Stimulated activated CD8-positive, alpha-beta memory T cell treated with anti-CD3 and anti-CD28 coated beads, Interleukin-7, amount 100 ng/mL, for 4 hours (primary cell): ENCODE data around the gene VPS41.
"Not testable (repeated sequence)": the region's sequence is repeated elsewhere in the genome, so short reads cannot be mapped to it uniquely, and the experiment has no call there.

ENCODE experiments used
- DNase-seq, 2 donors: peaks; one replicate each; pipeline ENCODE4 v3.0.0-alpha.2; 2020; ENCODE audit warnings: low read depth in 2 of 2

The VPS41 gene

GRCh38 chr7:38908759-38909335 lies at the start of gene VPS41:
Gene VPS41, minus strand, starts transcription at chr7:38909191. Its CDS starts 17 bp downstream, at chr7:38909174.
- peak; percentile 63 to 74 for DNase-seq

GRCh38 chr7:38955892-38956291 lies 46.9 kb upstream of the VPS41 start:
- no peak for DNase-seq

- DNase-seq: no peak
These were observed 45.0 kb upstream of the VPS41 start for GRCh38 chr7:38953971-38954370.

DNA sequence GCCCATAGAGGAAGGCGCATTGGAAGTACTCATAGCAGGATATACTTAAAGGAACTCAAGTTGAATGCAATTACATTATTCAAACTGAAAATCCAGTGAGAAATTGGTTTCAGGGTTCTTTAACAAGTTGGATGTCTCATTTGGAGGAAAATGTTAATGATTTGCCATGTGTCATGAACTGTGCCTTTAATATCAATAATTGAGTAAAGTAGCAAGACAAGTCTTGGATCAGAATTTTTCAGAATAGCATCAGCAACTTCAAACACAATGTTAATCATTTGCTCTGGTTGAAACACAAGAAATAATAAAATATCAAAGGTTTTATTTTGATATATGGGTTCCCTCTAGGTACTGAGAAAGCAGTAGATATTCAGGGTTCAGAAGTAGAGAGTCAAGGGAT lies 44.2 kb upstream of the VPS41 start:
- no peak for DNase-seq

DNA sequence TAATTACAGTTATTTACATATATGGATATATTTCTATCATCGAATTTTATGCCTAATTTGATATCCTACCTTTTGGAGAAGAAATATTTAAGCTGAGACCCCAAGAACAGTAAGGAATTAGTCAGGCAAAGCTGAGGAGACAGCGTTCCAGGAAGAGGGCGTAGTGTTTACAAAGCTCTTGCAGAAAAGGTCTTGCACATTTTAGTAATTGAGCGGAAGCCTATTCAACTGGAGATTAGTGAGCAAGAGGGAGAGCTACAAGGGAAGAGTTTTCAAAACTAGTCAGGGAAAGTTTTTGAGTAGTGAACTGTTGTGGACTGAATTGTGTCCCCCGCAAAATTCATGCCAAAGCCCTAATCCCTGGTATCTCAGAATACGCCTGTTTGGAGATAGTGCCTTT lies 42.2 kb upstream of the VPS41 start:
- DNase-seq: no peak

DNA sequence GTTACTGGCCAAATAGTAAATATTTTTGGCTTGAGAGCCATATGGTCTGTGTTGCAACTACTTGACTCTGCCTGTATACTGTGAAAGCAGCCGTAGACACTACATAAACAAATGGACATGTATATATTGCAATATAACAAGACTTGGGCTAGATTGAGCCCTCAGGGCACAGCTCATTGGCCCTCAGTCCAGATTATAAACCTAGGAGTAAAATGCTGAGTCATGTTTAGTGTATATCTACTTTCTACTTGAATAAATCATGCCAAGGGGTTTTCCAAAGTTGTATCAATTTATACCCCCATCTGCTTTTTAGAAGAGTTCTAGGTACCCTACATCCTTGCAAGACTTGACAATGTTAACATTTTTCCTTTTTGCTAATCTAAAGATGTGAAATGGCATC lies 41.3 kb upstream of the VPS41 start:
- DNase-seq: no peak

DNA sequence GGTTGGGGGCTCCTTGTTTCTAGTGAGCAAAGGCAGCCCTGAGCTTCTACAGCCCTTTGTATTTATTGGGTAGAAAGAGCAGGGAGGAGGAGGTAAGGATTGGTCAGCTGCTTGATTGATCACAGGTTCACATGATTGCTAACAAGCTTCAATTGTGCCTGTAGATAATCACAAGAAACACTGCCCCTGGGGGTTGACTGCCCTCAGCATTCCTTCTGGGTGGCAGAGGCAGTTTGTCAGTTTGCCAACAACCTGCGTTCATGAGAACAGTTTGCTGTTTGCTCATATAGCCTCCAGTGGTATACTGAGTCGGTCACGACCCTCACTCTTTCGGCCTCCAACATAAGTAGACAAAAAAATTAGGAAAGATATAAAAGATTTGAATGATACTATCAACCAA lies 38.5 kb upstream of the VPS41 start:
- DNase-seq: not testable (repeated sequence)

- DNase-seq: no peak
These were observed 33.5 kb upstream of the VPS41 start for GRCh38 chr7:38942431-38943051.

- no peak for DNase-seq
These were observed 31.8 kb upstream of the VPS41 start for GRCh38 chr7:38940774-38941173.

DNA sequence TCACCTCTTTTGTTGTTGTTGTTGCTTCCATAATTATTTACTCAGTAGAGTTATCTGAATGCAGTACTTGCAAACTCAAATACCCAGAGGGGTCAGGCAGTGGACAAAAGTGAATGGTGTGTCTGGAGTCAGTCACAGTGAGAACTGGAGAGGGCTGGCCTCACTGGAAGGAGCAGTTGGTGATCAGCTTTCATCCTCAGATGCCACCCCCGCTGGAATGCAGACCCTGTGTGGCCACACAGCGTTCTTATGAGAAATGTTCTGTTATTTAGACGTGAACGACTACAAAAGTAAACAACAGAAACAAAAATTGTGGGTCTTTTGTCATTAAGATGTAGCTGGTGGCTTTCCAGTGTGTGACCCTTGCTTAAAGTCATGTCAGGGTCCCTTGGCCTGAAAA lies 29.6 kb upstream of the VPS41 start:
- DNase-seq: no peak

DNA sequence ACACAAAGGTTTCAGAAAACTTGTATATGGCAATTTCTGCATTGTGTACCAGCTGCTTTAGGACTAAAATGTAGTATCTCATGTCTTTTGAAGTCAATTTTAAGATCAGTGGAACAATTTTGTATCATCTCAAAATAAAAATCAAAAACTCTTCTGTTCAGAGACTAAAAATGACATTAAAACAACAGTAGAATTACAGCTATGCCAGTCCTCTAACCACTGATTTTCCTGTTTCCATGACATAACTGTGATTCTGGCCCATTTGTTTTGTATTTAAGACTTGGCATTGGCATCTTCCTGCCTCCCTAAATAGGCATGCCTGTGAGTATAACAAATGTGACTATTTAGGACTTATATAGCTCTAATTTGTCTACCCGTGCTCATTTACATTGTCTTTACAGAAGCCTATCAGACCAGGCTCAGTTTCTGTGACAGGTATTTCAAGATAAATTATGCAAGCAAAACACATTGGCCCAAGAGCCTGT lies 29.1 kb upstream of the VPS41 start:
- DNase-seq: no peak

- no peak for DNase-seq
These were observed 27.6 kb upstream of the VPS41 start for GRCh38 chr7:38936641-38937040.

DNA sequence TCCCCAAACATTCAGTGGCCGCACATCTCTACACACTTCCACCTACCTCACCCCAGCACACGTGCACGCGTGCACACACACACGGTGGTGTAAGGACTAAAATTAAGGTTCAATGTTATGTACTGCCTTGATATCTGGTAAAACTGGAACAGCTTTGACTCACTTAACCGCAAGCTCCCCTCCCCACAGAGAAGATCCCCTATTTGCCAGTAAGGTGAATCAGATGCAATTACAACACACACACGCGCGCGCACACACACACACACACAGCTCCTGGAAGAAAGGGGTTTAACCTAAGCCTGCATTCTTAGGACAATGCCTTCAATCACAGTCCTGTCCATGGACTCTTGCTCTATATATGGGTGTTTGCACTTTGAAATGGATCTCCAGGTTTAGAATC lies 25.5 kb upstream of the VPS41 start:
- DNase-seq: no peak

GRCh38 chr7:38934051-38934450 lies 25.1 kb upstream of the VPS41 start:
- no peak for DNase-seq

DNA sequence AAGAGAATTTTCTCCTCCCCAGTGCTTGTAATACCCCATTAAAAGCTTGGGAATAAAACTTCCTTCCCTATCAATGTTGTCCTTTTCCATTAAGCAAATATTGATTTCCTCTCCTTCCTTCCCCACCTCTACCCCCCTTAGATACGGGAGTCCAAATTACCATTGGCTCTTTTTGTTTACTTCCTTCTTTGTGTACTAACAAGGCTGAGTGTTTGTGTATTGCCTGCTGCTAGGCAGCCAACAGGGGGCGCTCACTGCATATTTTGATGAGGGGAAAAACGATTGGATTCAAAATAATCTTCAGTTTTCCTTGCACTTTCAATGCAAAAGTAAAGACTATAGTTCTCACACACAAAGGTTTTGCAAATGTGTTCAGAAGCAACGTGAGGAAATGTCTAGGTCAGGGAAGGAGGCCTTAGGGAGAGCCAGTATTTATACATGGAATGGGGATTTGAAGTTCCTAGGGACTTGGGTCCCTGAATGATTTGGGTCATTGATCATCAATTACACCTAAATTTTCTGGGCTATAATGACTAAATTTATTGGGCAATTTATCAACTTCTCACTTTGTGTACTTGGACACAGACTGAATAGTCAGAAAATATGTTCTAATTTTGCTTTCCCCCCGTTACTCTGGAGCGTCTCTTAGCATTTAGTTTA lies 23.6 kb upstream of the VPS41 start:
- no peak for DNase-seq

GRCh38 chr7:38929460-38930171 lies 20.6 kb upstream of the VPS41 start:
- no peak for DNase-seq

- DNase-seq: no peak
These were observed 19.5 kb upstream of the VPS41 start for GRCh38 chr7:38928506-38928905.

DNA sequence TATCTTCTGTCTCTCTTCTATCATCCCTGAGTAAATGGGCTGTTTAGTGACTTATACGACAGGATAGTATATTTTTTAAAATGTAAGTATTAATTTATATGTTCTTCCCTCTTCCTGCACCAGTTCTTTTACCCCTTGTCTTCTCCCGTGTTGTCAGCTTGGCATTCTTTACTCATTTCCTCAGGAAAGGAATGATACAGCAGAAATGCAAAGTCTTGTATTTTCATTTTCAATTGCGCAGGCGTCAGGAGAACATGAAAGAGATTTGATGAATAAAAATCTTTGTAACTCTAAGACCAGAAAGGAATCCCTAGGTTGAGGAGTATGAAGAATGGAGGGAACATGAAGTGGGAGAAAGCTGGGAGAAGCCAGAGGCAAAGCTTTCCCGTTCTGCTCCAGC lies 18.8 kb upstream of the VPS41 start:
- DNase-seq: no peak

GRCh38 chr7:38920731-38921130 lies 11.7 kb upstream of the VPS41 start:
- DNase-seq: no peak

DNA sequence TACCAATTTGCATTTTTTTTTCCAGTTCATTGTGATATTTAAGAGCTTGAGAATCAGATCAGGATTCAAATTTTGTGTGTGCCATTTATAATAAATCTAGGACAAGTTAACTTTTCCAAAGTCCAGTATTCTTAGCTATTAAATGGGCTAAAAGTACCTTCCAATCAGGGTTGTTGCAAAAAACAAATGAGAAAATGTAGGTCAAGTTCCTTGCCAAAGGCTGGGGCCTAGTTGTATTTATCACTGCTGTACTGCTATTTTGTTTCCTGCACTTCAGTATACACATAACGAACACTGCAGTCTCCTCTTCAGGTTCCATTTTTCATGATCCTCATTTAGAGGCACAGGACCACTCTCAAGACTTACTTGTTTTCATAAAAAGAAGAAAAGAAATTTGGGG lies 7.4 kb upstream of the VPS41 start:
- no peak for DNase-seq

GRCh38 chr7:38909870-38910269 lies 879 bp upstream of the VPS41 start:
- no peak for DNase-seq

GRCh38 chr7:38907766-38908165 lies 1.2 kb downstream of the VPS41 start:
- DNase-seq: no peak

- DNase-seq: no peak
These were observed 1.9 kb downstream of the VPS41 start for GRCh38 chr7:38907066-38907465.
